ENCODE measurements around the gene HTRA1.

DNA sequence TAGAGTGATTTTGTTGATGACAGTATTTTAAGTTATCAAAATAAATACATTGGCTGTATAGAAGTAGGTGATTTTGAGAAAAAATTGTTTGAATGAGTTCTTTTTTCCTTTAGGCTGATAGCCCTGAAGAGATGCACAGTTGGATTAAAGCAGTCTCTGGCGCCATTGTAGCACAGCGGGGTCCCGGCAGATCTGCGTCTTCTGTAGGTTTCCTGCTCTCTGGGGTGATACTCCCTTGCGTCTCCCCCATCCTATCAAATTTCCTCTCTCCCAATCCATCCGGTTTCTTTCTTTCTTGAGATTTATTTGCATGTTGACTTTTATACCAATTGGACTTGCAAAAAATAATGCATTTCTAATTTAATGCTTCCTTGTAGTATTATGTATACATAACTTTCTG lies 34.5 kb upstream of the HTRA1 start:
- TF ChIP-seq POLR2A (IDR thresholded peaks at IDR 0.05) = no peak
- TF ChIP-seq, protein P1, sequence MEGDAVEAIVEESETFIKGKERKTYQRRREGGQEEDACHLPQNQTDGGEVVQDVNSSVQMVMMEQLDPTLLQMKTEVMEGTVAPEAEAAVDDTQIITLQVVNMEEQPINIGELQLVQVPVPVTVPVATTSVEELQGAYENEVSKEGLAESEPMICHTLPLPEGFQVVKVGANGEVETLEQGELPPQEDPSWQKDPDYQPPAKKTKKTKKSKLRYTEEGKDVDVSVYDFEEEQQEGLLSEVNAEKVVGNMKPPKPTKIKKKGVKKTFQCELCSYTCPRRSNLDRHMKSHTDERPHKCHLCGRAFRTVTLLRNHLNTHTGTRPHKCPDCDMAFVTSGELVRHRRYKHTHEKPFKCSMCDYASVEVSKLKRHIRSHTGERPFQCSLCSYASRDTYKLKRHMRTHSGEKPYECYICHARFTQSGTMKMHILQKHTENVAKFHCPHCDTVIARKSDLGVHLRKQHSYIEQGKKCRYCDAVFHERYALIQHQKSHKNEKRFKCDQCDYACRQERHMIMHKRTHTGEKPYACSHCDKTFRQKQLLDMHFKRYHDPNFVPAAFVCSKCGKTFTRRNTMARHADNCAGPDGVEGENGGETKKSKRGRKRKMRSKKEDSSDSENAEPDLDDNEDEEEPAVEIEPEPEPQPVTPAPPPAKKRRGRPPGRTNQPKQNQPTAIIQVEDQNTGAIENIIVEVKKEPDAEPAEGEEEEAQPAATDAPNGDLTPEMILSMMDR (IDR thresholded peaks at IDR 0.05) = no peak
